Measurements from ENCODE around the gene TTC7B.

The TTC7B gene

GRCh38 chr14:90548455-90548854 is 267.8 kb downstream of the TTC7B start:
- no peak overlapping the region for H3K23ac ChIP-seq (ENCODE audit: low read depth, low read length, poor library complexity)
- peaks cover 5 to 6% of the 10 kb centered on the region in 2 donors for H3K9me3 ChIP-seq (replicated peaks in 1 of 2; ENCODE audit: control insufficient read depth in 2 of 2, insufficient read depth in 1 of 2, low read depth in 1 of 2, low read length in 2 of 2)
- H2BK12ac ChIP-seq (ENCODE audit: low read length) = no peak overlapping the region
- H3K4me3 ChIP-seq (ENCODE audit: low read length in 2 of 2) = no peak overlapping the region
- H3K9ac ChIP-seq (ENCODE audit: low read depth, low read length, poor library complexity) = no peak overlapping the region
- peaks cover 0 to 3% of the 10 kb centered on the region in 2 donors for H3K36me3 ChIP-seq (replicated peaks in 1 of 2; ENCODE audit: control insufficient read depth in 2 of 2, insufficient read depth in 2 of 2, low read length in 2 of 2)
- no peak overlapping the region for H2AK5ac ChIP-seq (ENCODE audit: low read depth, low read length)
- H2BK120ac ChIP-seq (ENCODE audit: low read depth, low read length) = no peak overlapping the region
- no peak overlapping the region for H3K14ac ChIP-seq (ENCODE audit: low read length)
- H3K27me3 ChIP-seq (ENCODE audit: control insufficient read depth in 3 of 3, insufficient read depth in 3 of 3, low read depth in 1 of 3, low read length in 3 of 3) = no peaks in the 10 kb centered on the region
- no peak overlapping the region for H4K8ac ChIP-seq (ENCODE audit: low read depth, low read length)
- no peaks in the 10 kb centered on the region for H3K79me1 ChIP-seq (ENCODE audit: low read depth, low read length)
- H2BK15ac ChIP-seq (ENCODE audit: low read length) = no peak overlapping the region
- peak overlapping the region; percentile 59 for H3K18ac ChIP-seq (ENCODE audit: low read length)
- no peak overlapping the region for H2BK5ac ChIP-seq (ENCODE audit: low read length)
- WGBS, 2 donors (ENCODE audit: extremely low coverage in 2 of 2, insufficient read length in 2 of 2, insufficient replicate concordance in 1 of 2) = no CpG with 5 or more reads among the region's 3 CpGs
- H3K4me1 ChIP-seq (ENCODE audit: control insufficient read depth in 2 of 2, insufficient read depth in 1 of 2, low read depth in 1 of 2, low read length in 2 of 2) = peaks cover 7 to 8% of the 10 kb centered on the region in 2 donors
- no peak for DNase-seq (ENCODE audit: low spot score)
- H4K91ac ChIP-seq (ENCODE audit: low read depth, low read length, poor library complexity) = no peak overlapping the region
- no peak overlapping the region for H3K4me2 ChIP-seq (ENCODE audit: insufficient read depth, low read length, poor library complexity, severe bottlenecking)
- no peak overlapping the region for H3K4ac ChIP-seq (ENCODE audit: low read length)
- no peak overlapping the region for H2AFZ ChIP-seq (ENCODE audit: low read length)
- no peak overlapping the region for H3K27ac ChIP-seq (replicated peaks; ENCODE audit: low read length)

DNA sequence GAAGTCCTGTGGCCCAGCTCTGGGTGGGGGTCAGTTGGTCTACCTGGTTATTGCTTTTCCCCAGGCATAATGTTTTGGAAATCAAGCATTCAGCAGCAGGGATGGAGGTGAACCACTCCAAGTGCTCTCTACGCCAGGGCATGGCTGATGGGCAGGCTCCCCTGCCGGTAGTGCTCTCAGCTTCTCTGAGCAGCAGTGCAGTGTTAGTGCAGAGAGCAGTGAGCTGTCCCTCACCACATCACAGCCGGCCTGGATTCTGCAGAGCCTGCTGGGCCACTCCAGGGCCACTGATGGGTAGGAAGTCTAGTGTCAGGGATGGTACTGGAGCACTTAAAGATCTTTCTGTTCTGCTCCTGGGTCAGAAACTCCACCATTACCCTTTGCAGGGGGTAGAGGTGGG is 268.3 kb downstream of the TTC7B start:
- Histone ChIP-seq H3K9ac (ENCODE audit: low read depth, low read length, poor library complexity) (no peak overlapping the region), H3K27ac (replicated peaks; ENCODE audit: low read length) (no peak overlapping the region), H3K27me3 (ENCODE audit: control insufficient read depth in 3 of 3, insufficient read depth in 3 of 3, low read depth in 1 of 3, low read length in 3 of 3) (no peaks in the 10 kb centered on the region), H4K8ac (ENCODE audit: low read depth, low read length) (no peak overlapping the region), H3K9me3 (replicated peaks in 1 of 2; ENCODE audit: control insufficient read depth in 2 of 2, insufficient read depth in 1 of 2, low read depth in 1 of 2, low read length in 2 of 2) (peaks cover 5 to 6% of the 10 kb centered on the region in 2 donors), H2BK5ac (ENCODE audit: low read length) (no peak overlapping the region), H3K36me3 (replicated peaks in 1 of 2; ENCODE audit: control insufficient read depth in 2 of 2, insufficient read depth in 2 of 2, low read length in 2 of 2) (peaks cover 0 to 3% of the 10 kb centered on the region in 2 donors), H2BK15ac (ENCODE audit: low read length) (peak overlapping the region; percentile 28), H3K4me3 (ENCODE audit: low read length in 2 of 2) (no peak overlapping the region), H2AFZ (ENCODE audit: low read length) (no peak overlapping the region), H3K79me1 (ENCODE audit: low read depth, low read length) (no peaks in the 10 kb centered on the region), H3K4me2 (ENCODE audit: insufficient read depth, low read length, poor library complexity, severe bottlenecking) (no peak overlapping the region), H2BK12ac (ENCODE audit: low read length) (no peak overlapping the region), H3K4me1 (ENCODE audit: control insufficient read depth in 2 of 2, insufficient read depth in 1 of 2, low read depth in 1 of 2, low read length in 2 of 2) (peaks cover 6 to 7% of the 10 kb centered on the region in 2 donors), H3K23ac (ENCODE audit: low read depth, low read length, poor library complexity) (no peak overlapping the region), H3K18ac (ENCODE audit: low read length) (no peak overlapping the region), H3K4ac (ENCODE audit: low read length) (no peak overlapping the region), H3K14ac (ENCODE audit: low read length) (no peak overlapping the region), H2BK120ac (ENCODE audit: low read depth, low read length) (no peak overlapping the region), H4K91ac (ENCODE audit: low read depth, low read length, poor library complexity) (no peak overlapping the region), H2AK5ac (ENCODE audit: low read depth, low read length) (no peak overlapping the region)
- no peak for DNase-seq (ENCODE audit: low spot score)
- WGBS, 2 donors (ENCODE audit: extremely low coverage in 2 of 2, insufficient read length in 2 of 2, insufficient replicate concordance in 1 of 2) = no CpG with 5 or more reads among the region's 3 CpGs

- Histone ChIP-seq H3K4ac (ENCODE audit: low read length) (no peak overlapping the region), H3K36me3 (replicated peaks in 1 of 2; ENCODE audit: control insufficient read depth in 2 of 2, insufficient read depth in 2 of 2, low read length in 2 of 2) (peaks cover 0 to 3% of the 10 kb centered on the region in 2 donors), H2BK15ac (ENCODE audit: low read length) (no peak overlapping the region), H3K23ac (ENCODE audit: low read depth, low read length, poor library complexity) (no peak overlapping the region), H3K79me1 (ENCODE audit: low read depth, low read length) (no peaks in the 10 kb centered on the region), H3K4me1 (ENCODE audit: control insufficient read depth in 2 of 2, insufficient read depth in 1 of 2, low read depth in 1 of 2, low read length in 2 of 2) (peaks cover 5 to 7% of the 10 kb centered on the region in 2 donors), H3K27ac (replicated peaks; ENCODE audit: low read length) (no peak overlapping the region), H3K14ac (ENCODE audit: low read length) (no peak overlapping the region), H4K8ac (ENCODE audit: low read depth, low read length) (no peak overlapping the region), H2AFZ (ENCODE audit: low read length) (no peak overlapping the region), H2AK5ac (ENCODE audit: low read depth, low read length) (no peak overlapping the region), H2BK120ac (ENCODE audit: low read depth, low read length) (no peak overlapping the region), H3K4me3 (ENCODE audit: low read length in 2 of 2) (no peak overlapping the region), H3K9me3 (replicated peaks in 1 of 2; ENCODE audit: control insufficient read depth in 2 of 2, insufficient read depth in 1 of 2, low read depth in 1 of 2, low read length in 2 of 2) (peaks cover 5 to 6% of the 10 kb centered on the region in 2 donors), H3K4me2 (ENCODE audit: insufficient read depth, low read length, poor library complexity, severe bottlenecking) (no peak overlapping the region), H3K18ac (ENCODE audit: low read length) (no peak overlapping the region), H4K91ac (ENCODE audit: low read depth, low read length, poor library complexity) (no peak overlapping the region), H2BK12ac (ENCODE audit: low read length) (no peak overlapping the region), H3K9ac (ENCODE audit: low read depth, low read length, poor library complexity) (no peak overlapping the region), H3K27me3 (ENCODE audit: control insufficient read depth in 3 of 3, insufficient read depth in 3 of 3, low read depth in 1 of 3, low read length in 3 of 3) (no peaks in the 10 kb centered on the region), H2BK5ac (ENCODE audit: low read length) (no peak overlapping the region)
- DNase-seq (ENCODE audit: low spot score) = no peak
- WGBS, 2 donors (ENCODE audit: extremely low coverage in 2 of 2, insufficient read length in 2 of 2, insufficient replicate concordance in 1 of 2) = no CpG with 5 or more reads among the region's 10 CpGs
Observed at GRCh38 chr14:90547250-90547649, 269.0 kb downstream of the TTC7B start.

DNA sequence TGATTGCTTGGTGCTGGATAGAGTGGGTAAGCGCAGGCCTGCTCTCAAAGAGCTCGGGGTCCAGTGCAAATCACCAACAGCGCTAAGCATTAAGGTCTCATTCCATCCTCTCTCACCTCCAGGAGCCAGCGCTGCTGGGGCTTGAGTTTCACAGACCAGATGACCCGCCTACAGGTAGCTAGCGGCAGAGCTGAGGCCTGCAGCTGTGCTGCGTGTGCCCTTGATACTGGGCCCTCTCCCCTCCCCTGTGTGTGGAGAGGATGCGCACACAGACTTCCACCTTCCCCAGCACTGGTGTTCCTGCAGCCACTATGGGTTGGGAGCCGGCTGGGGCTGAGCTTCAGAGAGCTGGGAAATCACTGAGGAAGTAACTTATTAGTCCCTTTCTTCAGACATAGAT is 269.5 kb downstream of the TTC7B start:
- H3K36me3 ChIP-seq (replicated peaks in 1 of 2; ENCODE audit: control insufficient read depth in 2 of 2, insufficient read depth in 2 of 2, low read length in 2 of 2) = peaks cover 0 to 3% of the 10 kb centered on the region in 2 donors
- H3K9me3 ChIP-seq (replicated peaks in 1 of 2; ENCODE audit: control insufficient read depth in 2 of 2, insufficient read depth in 1 of 2, low read depth in 1 of 2, low read length in 2 of 2) = peaks cover 5 to 6% of the 10 kb centered on the region in 2 donors
- DNase-seq (ENCODE audit: low spot score) = no peak
- peak overlapping the region; percentile 4 for H4K8ac ChIP-seq (ENCODE audit: low read depth, low read length)
- no peak overlapping the region for H3K4me2 ChIP-seq (ENCODE audit: insufficient read depth, low read length, poor library complexity, severe bottlenecking)
- H2BK12ac ChIP-seq (ENCODE audit: low read length) = no peak overlapping the region
- no peak overlapping the region for H2BK15ac ChIP-seq (ENCODE audit: low read length)
- no peak overlapping the region for H2AK5ac ChIP-seq (ENCODE audit: low read depth, low read length)
- no peak overlapping the region for H3K9ac ChIP-seq (ENCODE audit: low read depth, low read length, poor library complexity)
- no peak overlapping the region for H3K4me3 ChIP-seq (ENCODE audit: low read length in 2 of 2)
- no peak overlapping the region for H3K14ac ChIP-seq (ENCODE audit: low read length)
- H3K4me1 ChIP-seq (ENCODE audit: control insufficient read depth in 2 of 2, insufficient read depth in 1 of 2, low read depth in 1 of 2, low read length in 2 of 2) = peaks cover 3 to 7% of the 10 kb centered on the region in 2 donors
- no peaks in the 10 kb centered on the region for H3K79me1 ChIP-seq (ENCODE audit: low read depth, low read length)
- WGBS, 2 donors (ENCODE audit: extremely low coverage in 2 of 2, insufficient read length in 2 of 2, insufficient replicate concordance in 1 of 2) = no CpG with 5 or more reads among the region's 9 CpGs
- H2BK5ac ChIP-seq (ENCODE audit: low read length) = no peak overlapping the region
- no peak overlapping the region for H3K23ac ChIP-seq (ENCODE audit: low read depth, low read length, poor library complexity)
- no peak overlapping the region for H4K91ac ChIP-seq (ENCODE audit: low read depth, low read length, poor library complexity)
- H3K18ac ChIP-seq (ENCODE audit: low read length) = peak overlapping the region; percentile 56
- no peak overlapping the region for H2AFZ ChIP-seq (ENCODE audit: low read length)
- H3K4ac ChIP-seq (ENCODE audit: low read length) = no peak overlapping the region
- no peak overlapping the region for H2BK120ac ChIP-seq (ENCODE audit: low read depth, low read length)
- H3K27ac ChIP-seq (replicated peaks; ENCODE audit: low read length) = no peak overlapping the region
- no peaks in the 10 kb centered on the region for H3K27me3 ChIP-seq (ENCODE audit: control insufficient read depth in 3 of 3, insufficient read depth in 3 of 3, low read depth in 1 of 3, low read length in 3 of 3)
